Measurements from ENCODE around the gene RIMBP2.

The RIMBP2 gene

DNA sequence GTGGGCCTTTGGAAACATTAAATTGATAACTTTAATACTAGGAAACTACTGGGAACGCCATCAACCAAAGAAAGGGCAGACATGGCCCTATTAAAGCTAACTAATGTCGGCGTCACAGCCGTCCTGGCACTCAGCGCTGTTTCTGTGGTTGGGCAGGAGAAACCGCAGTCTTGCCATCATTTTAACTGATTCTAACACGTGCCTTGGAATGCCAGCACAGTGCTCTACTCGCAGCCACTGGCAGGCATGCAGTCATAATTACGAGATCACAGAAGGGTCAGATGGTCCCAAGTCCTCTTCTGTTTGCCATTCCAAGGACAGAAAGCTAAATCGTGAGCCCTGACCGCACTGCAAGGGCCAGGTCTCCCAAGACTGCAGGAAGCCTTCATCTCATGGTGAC, 75.2 kb downstream of the RIMBP2 start:
- FAIRE-seq (no peak), DNase-seq (ENCODE audit: extremely low spot score, insufficient read length, low read depth) (no peak)

DNA sequence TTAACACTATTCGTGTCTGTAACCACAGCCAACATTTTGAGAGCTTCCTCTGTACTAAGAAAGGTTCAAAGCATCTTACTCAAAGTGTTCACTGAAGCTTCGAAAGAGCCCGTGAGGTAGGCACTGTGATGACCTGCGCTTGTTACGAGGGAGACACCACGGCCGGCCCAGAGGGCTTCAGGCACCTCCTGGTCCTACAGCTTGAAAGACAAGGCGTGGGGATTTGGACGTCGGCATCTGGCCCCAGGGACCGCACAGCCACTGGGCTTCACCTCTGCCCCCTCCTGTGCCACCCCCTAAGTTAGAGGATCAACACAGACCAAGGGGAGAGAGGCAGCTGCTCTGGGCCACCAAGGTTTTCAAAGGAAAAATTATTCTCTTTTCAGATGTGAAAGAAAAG, 75.6 kb downstream of the RIMBP2 start:
- DNase-seq (ENCODE audit: extremely low spot score, insufficient read length, low read depth) (no peak), FAIRE-seq (no peak)

DNA sequence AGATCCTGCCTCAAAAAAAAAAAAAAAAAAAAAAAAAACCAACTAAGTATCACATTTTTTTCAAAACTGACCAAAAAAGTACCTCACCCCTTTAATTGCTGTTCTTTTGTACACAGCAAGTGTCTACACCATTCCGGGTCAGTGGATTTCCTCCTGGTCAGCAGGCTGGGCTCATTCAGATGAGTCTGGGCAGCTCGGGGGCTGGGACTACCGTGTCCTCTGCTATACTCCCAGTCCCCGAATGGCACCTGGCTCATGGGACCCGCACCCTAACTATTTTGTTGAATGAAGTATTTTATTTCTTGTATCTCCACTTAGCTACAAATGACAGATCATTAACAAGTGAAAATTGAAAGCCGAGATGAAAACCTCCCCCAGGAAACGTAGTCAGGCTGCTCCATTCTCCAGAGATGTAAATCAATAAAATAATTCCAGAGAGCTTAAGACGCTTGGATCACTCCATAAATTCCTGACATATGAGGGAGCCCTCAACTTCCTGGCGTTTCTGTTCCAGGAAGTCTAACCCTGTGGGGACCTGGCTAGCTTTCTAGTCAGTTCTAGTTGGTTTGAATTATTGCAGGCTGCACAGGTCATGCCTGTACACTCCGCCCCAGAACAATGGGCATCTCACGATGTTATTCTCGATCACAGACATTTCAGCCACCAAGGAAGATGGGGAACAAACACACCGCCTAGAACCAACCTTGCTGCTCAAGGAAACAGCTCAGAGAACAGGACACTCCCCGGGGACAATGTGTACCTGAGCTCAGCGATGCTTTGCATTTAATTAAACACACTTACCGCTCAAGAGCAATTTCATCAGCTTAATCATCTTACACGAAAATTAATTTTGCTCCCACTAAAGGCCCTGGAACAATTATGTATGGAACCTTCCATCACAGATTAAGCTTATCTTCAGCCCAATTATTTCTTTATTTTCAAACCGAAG, 76.3 kb downstream of the RIMBP2 start:
- no peak for FAIRE-seq

DNA sequence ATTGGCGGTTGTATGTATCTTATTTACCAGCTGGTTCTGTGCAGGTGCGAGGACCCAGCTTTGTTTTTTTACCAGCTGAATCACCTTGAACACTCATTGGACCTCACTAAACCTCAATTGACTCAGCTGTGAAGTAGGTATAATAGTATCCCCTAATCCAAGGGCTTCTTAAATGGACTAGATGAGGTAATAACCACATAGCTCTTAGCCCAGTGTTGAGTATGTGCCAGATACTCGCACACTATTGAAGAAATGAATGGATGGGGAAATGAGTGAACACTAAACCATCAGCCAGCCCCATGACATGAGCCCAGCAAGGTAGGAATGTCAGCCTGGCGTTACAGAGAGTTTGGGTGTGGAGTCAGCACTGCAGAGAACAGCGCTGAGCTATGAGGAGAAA, 79.7 kb downstream of the RIMBP2 start:
- no peak for FAIRE-seq
- DNase-seq (ENCODE audit: extremely low spot score, insufficient read length, low read depth), result no peak

More for the DNA sequence above, 76.3 kb downstream of the RIMBP2 start:
- no peak for DNase-seq (ENCODE audit: extremely low spot score, insufficient read length, low read depth)

DNA sequence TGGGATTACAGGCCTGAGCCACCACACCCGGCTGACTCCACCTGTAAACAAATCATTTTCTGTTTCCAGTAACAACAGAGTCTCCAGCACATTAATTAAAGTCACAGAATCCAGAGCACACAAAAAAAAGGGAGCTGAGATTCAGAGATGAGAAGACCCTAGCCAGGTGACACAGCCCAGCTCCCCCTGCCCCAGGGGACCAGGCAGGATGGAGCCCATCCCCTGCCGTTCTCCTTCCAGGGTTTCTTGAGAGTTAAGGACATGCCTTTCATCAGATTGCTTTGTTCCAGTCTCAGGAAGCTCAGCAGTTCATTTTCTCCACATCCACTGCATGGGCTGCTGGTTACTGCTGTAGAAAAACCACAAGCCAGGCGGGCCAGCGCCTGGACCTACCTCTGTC, 81.2 kb downstream of the RIMBP2 start:
- FAIRE-seq (no peak), DNase-seq (ENCODE audit: extremely low spot score, insufficient read length, low read depth) (no peak)

DNA sequence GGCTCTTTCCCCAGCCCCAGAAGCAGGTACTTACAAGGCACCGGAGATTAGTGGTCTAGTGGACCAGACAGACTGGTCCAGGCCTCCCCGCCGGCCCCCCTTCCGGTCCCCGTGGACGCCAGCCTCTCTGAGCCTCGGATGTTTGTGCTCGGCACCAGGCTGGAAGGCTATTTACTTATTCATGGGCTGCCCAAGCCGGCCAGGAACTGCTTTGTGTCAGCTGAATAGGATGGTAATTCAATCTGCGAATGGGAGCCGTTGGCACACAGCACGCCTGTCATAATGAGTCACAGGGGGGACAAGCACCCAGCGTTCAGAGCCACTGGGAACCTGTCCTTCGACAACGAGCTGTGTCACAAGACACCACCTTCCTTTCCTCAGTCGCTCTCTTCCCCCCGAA, 82.3 kb downstream of the RIMBP2 start:
- DNase-seq (ENCODE audit: extremely low spot score, insufficient read length, low read depth) (no peak), FAIRE-seq (no peak)

DNA sequence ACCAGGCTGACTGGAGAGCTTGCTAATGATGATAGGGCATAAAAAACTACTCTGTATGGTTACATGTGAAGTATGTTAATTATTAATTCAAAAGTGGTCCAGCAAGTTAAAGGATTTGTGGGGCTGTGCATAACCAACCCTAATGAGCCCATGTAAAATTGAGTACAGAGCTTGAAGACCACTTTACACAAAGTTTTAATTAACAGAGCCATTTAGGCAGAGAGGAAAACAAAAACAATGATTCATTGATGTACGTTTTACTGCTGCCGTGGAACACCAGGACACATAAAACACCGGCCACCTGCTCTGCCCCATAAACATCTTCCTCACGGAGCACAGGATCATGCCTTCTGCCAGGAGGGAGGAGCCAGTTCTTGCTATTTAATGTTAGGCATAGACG, 83.5 kb downstream of the RIMBP2 start:
- no peak for FAIRE-seq
- no peak for DNase-seq (ENCODE audit: extremely low spot score, insufficient read length, low read depth)

DNA sequence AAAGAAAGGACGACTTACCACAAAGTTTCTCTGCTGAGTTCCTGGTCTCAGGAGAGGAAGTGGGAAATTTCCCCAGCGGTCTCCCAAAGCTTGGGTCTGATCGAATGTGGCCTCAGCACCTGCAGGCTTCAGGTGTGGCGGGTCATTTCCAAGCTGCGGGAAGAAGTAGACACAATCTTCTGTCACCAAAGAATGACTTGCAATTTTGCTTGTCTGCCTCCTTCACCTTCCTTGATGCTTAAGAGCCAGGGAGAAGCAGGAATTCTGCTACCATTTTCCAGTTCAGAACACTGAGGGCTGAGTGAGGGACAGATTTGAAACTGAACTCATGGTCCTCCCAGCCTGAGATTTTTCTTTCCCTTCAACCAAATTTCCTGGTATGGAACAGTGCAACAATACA, 87.8 kb downstream of the RIMBP2 start:
- FAIRE-seq, result no peak

DNA sequence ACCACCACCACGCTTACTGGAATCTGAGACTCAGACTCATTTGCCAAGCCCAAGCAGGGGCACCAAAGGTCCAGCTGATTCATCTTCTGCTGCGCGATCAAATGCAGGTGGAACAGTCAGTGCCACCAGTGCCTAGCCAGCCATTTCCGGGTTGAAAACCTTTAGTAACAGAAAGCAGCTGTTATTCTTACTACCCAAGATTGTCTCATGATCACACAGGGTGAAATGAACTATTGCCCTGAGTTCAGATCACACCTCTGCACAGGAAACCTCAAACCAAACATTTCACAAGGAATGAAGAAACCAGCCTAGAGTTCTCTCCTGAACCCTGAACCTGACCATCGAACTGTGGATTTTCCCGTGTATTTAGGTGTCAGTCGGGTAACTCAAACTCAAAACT, 88.9 kb downstream of the RIMBP2 start:
- DNase-seq (ENCODE audit: extremely low spot score, insufficient read length, low read depth), result no peak
- FAIRE-seq, result no peak

More for the DNA sequence above, 87.8 kb downstream of the RIMBP2 start:
- DNase-seq (ENCODE audit: extremely low spot score, insufficient read length, low read depth), result no peak

DNA sequence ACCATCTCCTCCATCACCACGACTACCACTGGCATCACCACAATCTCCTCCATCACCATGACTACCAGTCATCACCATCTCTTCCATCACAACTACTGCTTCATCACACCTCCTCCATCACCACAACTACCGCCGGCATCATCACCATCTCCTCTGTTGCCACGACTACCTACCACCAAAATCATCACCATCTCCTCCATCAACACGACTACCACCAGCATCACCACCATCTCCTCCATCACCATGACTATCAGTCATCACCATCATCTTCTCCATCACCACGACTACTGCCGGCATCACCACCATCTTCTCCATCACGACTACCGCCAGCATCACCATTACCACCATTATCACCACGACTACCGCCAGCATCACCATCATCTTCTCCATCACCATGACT, 89.5 kb downstream of the RIMBP2 start:
- FAIRE-seq, result no peak
- no peak for DNase-seq (ENCODE audit: extremely low spot score, insufficient read length, low read depth)

DNA sequence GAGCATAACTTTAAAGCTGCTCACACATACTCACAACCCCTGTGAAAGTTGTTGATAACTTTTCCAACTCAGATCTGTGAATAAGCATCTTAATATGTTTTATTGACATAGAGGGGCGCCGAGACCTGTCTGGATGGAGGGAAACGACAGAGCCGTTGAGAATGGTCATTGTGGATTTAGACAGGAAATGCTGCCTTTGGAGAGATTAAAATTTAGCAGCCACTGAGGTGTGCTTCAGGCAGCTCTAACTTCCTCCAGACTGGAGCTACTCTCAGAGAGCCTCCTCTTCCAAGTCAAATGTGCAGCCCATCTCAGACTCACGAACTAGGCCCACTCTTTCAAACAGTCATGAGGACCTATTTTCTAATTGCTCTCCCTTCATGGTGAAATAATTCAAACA, 90.9 kb downstream of the RIMBP2 start:
- FAIRE-seq, result no peak
- no peak for DNase-seq (ENCODE audit: extremely low spot score, insufficient read length, low read depth)

DNA sequence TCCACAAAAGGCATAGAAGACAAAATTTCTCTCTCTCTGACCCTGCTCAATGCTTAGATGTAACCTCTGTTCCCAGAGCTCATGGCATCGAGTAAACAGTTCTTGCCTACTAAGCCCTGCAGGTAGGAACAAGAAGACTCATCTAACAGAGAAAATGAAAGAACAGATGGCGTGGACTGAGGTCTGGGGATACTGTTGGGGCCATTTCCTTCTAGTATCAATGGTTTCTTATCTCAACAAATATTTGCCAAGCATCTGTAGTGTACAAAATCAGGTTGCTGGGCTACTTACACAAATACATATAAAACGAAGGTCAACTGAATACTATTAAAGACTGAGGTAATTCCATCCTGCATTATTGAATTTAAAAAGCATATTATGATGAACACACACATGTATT, 93.3 kb downstream of the RIMBP2 start:
- FAIRE-seq (no peak), DNase-seq (ENCODE audit: extremely low spot score, insufficient read length, low read depth) (no peak)

DNA sequence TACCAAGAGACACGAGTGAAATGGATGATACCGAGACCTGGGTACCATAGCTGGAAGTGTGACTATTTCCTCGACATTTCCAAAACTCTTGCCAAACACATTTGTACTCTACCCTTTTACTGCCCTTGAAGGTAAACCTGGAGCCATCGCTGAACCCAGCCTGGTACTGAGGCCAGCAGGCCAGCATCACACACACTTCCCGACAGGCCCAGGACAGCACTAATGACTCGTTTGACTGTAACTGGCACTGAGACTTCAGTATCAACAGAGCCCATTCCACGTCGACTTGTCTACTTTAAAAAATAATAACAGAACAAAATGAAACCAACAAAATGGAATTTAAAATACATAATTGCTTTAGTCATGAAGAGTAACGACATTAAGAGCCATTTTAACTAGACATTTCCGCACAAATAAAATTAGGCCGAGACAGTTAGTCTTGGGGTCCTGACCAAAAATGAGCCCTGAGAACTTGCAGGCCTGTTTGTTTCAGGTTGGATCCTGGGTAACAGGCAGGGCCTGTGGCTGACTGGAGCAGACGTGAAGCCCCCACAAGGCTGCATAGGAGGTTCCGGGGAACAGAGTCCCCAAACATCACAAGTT, 94.3 kb downstream of the RIMBP2 start:
- no peak for DNase-seq (ENCODE audit: extremely low spot score, insufficient read length, low read depth)
- FAIRE-seq, result no peak

DNA sequence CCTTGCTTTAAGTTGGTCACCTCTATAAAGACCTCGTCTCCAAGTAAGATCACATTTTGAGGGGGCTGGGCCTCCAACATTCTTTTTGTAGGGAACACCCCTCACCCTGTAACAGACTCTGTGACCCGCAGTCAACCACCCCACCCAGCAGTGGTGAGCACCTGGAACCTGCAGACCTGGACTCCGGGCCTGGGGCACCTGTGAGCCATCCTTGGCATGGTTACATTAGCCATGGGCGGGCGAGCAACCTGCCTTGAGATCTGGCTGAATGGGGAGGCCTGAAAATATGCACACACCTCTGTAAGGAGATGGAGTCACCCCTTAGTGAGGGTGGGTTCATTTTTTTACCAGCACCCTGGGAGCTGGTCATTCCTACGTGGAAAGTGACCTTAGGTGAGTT, 95.3 kb downstream of the RIMBP2 start:
- DNase-seq (ENCODE audit: extremely low spot score, insufficient read length, low read depth) (no peak), FAIRE-seq (no peak)

DNA sequence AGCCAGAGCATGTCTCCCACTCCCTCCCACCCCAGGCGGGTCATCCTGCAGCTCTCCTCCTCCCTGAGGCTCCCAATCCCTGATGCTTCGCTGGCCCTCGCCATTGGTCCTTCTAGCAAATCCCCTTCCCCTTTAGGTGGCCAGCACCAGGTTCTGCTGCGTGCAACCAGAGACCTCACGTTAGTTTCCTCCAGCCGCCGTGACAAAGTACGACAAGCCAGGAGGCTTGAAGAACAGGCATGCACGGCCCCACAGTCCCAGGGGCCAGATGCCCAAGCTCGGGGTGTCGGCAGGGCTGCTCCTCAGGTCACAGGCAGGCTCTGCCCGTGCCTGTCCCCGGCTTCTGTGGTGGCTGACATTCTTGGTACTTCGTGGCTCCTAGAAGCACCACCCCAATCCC, 95.8 kb downstream of the RIMBP2 start:
- FAIRE-seq, result no peak
- no peak for DNase-seq (ENCODE audit: extremely low spot score, insufficient read length, low read depth)

DNA sequence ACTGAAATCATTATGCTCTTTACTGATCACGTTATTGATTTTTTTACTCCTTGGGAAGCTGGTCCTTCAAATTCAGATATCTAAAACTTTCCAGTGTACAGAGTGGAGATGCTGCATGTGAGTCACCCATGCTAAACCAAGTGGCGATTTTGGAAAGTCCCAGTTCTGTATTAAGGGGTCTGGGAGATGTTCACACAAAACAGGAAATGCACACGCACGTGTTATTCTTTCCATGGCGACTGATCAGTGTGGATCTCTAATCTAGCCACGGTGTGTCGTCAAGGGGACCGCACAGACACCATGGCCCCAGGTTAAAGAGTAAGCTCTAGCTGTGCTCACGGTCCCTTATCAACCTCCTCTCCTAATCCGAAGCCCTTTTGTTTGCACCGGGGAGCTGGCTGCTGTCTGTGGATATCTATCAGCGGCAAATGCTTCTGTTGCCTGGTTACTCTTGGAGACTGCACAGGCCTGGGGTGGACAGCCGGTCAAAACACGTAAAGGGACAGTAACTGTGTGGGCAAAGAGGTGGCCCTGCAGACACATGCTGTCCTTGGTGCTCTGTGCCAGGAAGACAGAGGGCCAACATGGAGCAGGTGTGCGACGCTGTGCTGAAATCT, 96.6 kb downstream of the RIMBP2 start:
- no peak for DNase-seq (ENCODE audit: extremely low spot score, insufficient read length, low read depth)
- no peak for FAIRE-seq

DNA sequence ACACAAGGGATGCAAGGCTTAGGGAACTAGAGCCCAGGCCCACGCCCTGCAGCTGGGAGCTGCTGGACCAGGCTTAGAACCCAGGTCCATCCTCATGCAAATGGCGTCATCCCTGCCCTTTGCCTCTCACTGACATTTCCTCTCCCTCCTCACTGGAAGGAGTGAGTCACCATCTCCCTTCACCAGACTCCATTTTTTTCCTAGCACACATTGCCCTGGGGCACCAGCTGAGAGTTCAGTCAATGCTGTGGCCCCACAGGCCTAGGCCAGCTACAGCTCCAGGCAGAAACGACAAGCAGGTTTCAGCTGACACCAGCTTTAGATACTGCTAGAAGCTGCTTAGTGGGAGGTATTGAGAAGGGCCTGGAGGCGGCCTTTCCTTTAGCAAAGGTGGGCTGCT, 98.9 kb downstream of the RIMBP2 start:
- FAIRE-seq (no peak), DNase-seq (ENCODE audit: extremely low spot score, insufficient read length, low read depth) (no peak)

DNA sequence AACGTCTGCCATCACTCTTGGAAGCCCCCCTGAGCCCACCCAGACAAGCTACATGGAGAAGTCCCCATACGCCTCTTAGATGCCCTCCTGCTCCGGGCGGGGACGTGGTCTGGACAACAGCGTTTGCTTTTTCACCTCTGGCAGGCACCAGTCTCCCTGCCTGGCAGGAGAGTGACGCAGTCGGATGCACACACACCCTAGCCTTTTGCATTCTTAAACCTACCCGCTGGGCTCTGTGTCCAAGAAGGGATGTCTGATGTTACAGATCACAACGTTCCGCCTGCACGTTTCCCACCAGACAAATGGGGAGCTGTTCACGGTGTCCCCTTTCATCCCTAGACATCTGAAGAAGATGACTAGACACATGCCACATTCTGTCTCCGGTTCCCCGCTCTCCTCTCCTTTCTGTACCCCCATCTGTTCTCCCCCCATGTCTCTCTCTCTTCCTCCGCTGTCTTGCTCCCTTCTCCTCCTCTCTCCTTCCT, 100.2 kb downstream of the RIMBP2 start:
- DNase-seq (ENCODE audit: extremely low spot score, insufficient read length, low read depth), result no peak
- FAIRE-seq, result no peak

DNA sequence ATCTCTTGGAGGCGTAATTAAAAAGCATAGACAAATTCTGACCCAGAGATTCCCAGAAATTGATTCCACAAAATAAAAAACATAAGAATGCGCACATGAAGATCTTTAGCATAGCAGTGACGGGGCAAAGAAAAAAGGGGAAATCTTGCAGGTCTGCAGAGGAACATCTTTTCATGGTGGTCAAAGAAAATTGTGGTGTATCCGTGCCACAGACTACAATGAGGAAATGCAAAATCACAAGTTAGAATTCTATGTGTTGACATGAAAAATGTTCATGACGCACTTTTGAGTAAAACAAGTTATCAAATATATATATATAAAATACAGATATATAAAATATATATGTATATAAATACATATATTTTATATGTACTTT, 101.6 kb downstream of the RIMBP2 start:
- DNase-seq (ENCODE audit: extremely low spot score, insufficient read length, low read depth) (no peak), FAIRE-seq (no peak)

DNA sequence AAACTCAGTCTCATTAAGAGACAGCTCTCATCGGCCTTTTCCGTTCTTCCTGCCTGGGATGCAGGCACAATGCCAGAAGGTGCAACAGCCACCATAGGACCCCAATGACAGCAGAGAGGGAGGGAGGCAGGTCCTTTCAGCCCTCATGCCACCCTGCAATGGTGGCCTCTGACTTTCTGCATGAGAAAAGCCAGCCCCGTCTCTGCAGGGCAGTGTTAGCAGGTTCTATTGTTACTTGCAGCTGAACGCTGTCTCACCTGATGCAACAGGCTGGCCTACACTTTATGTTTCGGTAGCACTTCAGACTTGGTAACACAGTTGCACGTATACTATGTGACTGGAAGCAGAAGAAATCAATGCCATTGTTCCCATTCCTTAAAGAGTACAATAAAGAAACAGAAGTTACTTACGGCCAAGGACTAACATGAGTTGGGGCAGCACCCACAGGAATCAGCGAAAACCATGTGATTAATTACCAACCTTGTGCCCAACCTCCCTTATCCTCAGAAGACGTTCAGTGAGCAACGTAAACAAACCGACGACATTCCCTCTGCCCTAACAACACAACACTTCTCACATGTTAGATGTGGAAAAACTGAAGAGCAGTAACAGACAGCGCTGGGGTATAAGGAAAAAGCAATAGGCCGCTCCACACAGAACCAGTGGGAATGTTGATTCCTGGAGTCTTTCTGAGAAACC, 102.1 kb downstream of the RIMBP2 start:
- no peak for FAIRE-seq

DNA sequence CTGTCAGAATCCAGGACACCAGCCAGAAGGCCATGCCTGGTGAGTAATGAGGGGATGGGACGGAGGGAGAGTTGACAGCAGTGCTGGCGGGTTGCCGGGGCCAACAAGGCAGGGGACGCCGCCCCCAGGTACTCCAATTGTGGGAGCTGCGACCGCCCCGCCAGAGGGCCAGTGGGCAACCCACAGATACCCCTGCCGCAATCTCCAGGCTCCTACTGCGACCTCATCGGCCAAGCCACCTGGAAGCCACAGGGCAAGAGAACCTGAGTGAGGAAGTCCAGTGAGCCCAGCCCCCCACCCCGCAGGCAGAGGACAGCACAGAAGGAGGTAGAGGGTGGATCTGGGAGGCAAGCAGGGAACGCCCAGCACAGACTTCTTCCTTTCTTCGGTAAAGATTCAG, 103.0 kb downstream of the RIMBP2 start:
- FAIRE-seq (no peak), DNase-seq (ENCODE audit: extremely low spot score, insufficient read length, low read depth) (no peak)

More for the DNA sequence above, 102.1 kb downstream of the RIMBP2 start:
- no peak for DNase-seq (ENCODE audit: extremely low spot score, insufficient read length, low read depth)

All from GM18507 (cell line).